ENCODE measurements around the gene SPINT2.

DNA sequence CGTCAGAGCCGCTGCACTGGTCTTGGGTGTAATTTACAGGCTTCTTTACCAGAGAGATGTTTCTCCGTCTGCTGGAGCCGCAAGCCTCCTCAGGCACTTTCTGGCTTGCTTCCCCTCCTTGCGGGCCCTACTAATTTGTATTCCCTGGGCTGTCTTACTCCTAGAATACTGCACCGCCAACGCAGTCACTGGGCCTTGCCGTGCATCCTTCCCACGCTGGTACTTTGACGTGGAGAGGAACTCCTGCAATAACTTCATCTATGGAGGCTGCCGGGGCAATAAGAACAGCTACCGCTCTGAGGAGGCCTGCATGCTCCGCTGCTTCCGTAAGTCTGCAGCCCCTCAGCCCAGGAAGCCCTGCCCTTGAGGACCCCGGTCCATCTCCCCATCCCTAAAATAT, 25.6 kb downstream of the SPINT2 start:
- TF ChIP-seq POLR2A (IDR thresholded peaks at IDR 0.05) = no peak
- TF ChIP-seq, protein P1, sequence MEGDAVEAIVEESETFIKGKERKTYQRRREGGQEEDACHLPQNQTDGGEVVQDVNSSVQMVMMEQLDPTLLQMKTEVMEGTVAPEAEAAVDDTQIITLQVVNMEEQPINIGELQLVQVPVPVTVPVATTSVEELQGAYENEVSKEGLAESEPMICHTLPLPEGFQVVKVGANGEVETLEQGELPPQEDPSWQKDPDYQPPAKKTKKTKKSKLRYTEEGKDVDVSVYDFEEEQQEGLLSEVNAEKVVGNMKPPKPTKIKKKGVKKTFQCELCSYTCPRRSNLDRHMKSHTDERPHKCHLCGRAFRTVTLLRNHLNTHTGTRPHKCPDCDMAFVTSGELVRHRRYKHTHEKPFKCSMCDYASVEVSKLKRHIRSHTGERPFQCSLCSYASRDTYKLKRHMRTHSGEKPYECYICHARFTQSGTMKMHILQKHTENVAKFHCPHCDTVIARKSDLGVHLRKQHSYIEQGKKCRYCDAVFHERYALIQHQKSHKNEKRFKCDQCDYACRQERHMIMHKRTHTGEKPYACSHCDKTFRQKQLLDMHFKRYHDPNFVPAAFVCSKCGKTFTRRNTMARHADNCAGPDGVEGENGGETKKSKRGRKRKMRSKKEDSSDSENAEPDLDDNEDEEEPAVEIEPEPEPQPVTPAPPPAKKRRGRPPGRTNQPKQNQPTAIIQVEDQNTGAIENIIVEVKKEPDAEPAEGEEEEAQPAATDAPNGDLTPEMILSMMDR (IDR thresholded peaks at IDR 0.05) = no peak

Measured in Peyer's patch (tissue), 4 donors.